ENCODE results near the gene TENM4.

The TENM4 gene

GRCh38 chr11:79287952-79288351 is 152.9 kb downstream of the TENM4 start:
- no peak for DNase-seq

GRCh38 chr11:79285756-79286155 is 155.1 kb downstream of the TENM4 start:
- DNase-seq = no peak

- DNase-seq = no peak
These were observed 164.0 kb downstream of the TENM4 start for GRCh38 chr11:79276736-79277325.

- DNase-seq = no peak
These were observed 166.0 kb downstream of the TENM4 start for GRCh38 chr11:79274636-79275331.

- DNase-seq = no peak
These were observed 167.0 kb downstream of the TENM4 start for GRCh38 chr11:79273781-79274180.

- DNase-seq = peak; percentile 38
These were observed 171.1 kb downstream of the TENM4 start for GRCh38 chr11:79269611-79270307.

- no peak for DNase-seq
These were observed 174.4 kb downstream of the TENM4 start for GRCh38 chr11:79266396-79266795.

- DNase-seq = no peak
These were observed 175.0 kb downstream of the TENM4 start for GRCh38 chr11:79265756-79266322.

- DNase-seq = no peak
These were observed 176.5 kb downstream of the TENM4 start for GRCh38 chr11:79264284-79264683.

- no peak for DNase-seq
These were observed 177.8 kb downstream of the TENM4 start for GRCh38 chr11:79263001-79263400.

- no peak for DNase-seq
These were observed 178.6 kb downstream of the TENM4 start for GRCh38 chr11:79262221-79262620.

- DNase-seq = no peak
These were observed 179.1 kb downstream of the TENM4 start for GRCh38 chr11:79261684-79262083.

GRCh38 chr11:79259800-79260199 is 181.0 kb downstream of the TENM4 start:
- DNase-seq = no peak

- no peak for DNase-seq
These were observed 182.3 kb downstream of the TENM4 start for GRCh38 chr11:79258576-79258975.

GRCh38 chr11:79255965-79256364 is 184.9 kb downstream of the TENM4 start:
- no peak for DNase-seq

- DNase-seq = no peak
These were observed 187.6 kb downstream of the TENM4 start for GRCh38 chr11:79253280-79253679.

- no peak for DNase-seq
These were observed 191.4 kb downstream of the TENM4 start for GRCh38 chr11:79249295-79249993.

GRCh38 chr11:79244798-79245197 is 196.0 kb downstream of the TENM4 start:
- no peak for DNase-seq

- no peak for DNase-seq
These were observed 196.5 kb downstream of the TENM4 start for GRCh38 chr11:79244241-79244772.

- no peak for DNase-seq
These were observed 197.2 kb downstream of the TENM4 start for GRCh38 chr11:79243422-79244210.

- no peak for DNase-seq
These were observed 198.2 kb downstream of the TENM4 start for GRCh38 chr11:79242616-79243015.

GRCh38 chr11:79241852-79242241 is 199.0 kb downstream of the TENM4 start:
- DNase-seq = no peak
